IMR-90 (cell line): ENCODE results near the gene TENM3. TPM values are rescaled to one million over a fixed set of nuclear protein-coding genes. Genes with fewer than 3 reads are reported as not detected.
A peak's percentile ranks its signal among the peaks of the same experiment; 100 is the strongest.

ENCODE experiments used
- ATAC-seq: fragments of 200-7000 bp; cut with Tn5 transposase; 2 replicates; pipeline ENCODE4 v1.9.1; 2020; ENCODE audit warnings: low read depth, mild to moderate bottlenecking, moderate library complexity
- BruUV-seq: library from RNA; stranded (reverse); fragments of 400-500 nt; replicated peaks from 2 replicates; lab custom pipeline; 2021; lab: Mats Ljungman, UMichigan
- CTCF ChIA-PET: fragments of 300-600 bp; formaldehyde crosslinking; extraction: SDS; loops from one replicate; lab custom pipeline; 2021; ENCODE audit warnings: antibody characterized with exemption; lab: Yijun Ruan, JAX
- POLR2A ChIA-PET: fragments of 300-600 bp; sonication (Branson Sonifier 250); formaldehyde crosslinking; loops from one replicate; lab custom pipeline; 2022; ENCODE audit warnings: antibody characterized with exemption; ENCODE audit not compliant: unreplicated experiment; lab: Charles Lee
- DNase-seq: peaks from one replicate; pipeline ENCODE4 v3.0.0; 2013
- H2AFZ ChIP-seq: replicated peaks from 2 replicates; pipeline ENCODE3; 2013; ENCODE audit warnings: low read length, mild to moderate bottlenecking; ENCODE audit not compliant: poor library complexity
- H2AK5ac ChIP-seq: 2 replicates; pipeline ENCODE4 v1.6.1; 2013; ENCODE audit warnings: low read depth, low read length, inconsistent platforms
- H2AK9ac ChIP-seq: replicated peaks from 2 replicates; pipeline ENCODE3; 2013; ENCODE audit warnings: mild to moderate bottlenecking, low read depth, low read length, moderate library complexity; ENCODE audit not compliant: poor library complexity
- H2BK120ac ChIP-seq: 2 replicates; pipeline ENCODE4 v1.6.1; 2013; ENCODE audit warnings: low read depth, low read length, inconsistent platforms
- H2BK15ac ChIP-seq: 3 replicates; pipeline ENCODE4 v1.6.1; 2013; ENCODE audit warnings: low read depth, low read length, inconsistent platforms
- H2BK20ac ChIP-seq: 2 replicates; pipeline ENCODE4 v1.6.1; 2013; ENCODE audit warnings: low read depth, mild to moderate bottlenecking, inconsistent platforms, low read length, moderate library complexity
- H2BK5ac ChIP-seq: 2 replicates; pipeline ENCODE4 v1.6.1; 2013; ENCODE audit warnings: mild to moderate bottlenecking, low read depth, low read length, inconsistent platforms; ENCODE audit not compliant: poor library complexity, severe bottlenecking
- H3K14ac ChIP-seq: replicated peaks from 2 replicates; pipeline ENCODE4 v1.6.1; 2013; ENCODE audit warnings: low read depth, low read length, inconsistent platforms
- H3K18ac ChIP-seq: 2 replicates; pipeline ENCODE4 v1.6.1; 2013; ENCODE audit warnings: low read depth, low read length, control low read depth
- H3K23ac ChIP-seq: 2 replicates; pipeline ENCODE4 v1.6.1; 2013; ENCODE audit warnings: low read depth, low read length, inconsistent platforms
- H3K27ac ChIP-seq: 2 replicates; pipeline ENCODE4 v1.5.1; 2013; ENCODE audit warnings: mild to moderate bottlenecking, control low read depth, low read length; ENCODE audit not compliant: insufficient read depth
- H3K27me3 ChIP-seq: 2 replicates; pipeline ENCODE4 v1.6.1; 2013; ENCODE audit warnings: low read length; ENCODE audit not compliant: control insufficient read depth, insufficient read depth
- H3K36me3 ChIP-seq: 2 replicates; pipeline ENCODE4 v1.6.1; 2013; ENCODE audit warnings: low read length, mixed read lengths; ENCODE audit not compliant: control insufficient read depth, insufficient read depth
- H3K4ac ChIP-seq: 2 replicates; pipeline ENCODE4 v1.6.1; 2013; ENCODE audit warnings: low read depth, low read length, inconsistent platforms
- H3K4me1 ChIP-seq: 2 replicates; pipeline ENCODE4 v1.6.1; 2013; ENCODE audit warnings: low read length, mixed read lengths; ENCODE audit not compliant: control insufficient read depth, insufficient read depth
- H3K4me2 ChIP-seq: 2 replicates; pipeline ENCODE4 v1.6.1; 2013; ENCODE audit warnings: low read depth, mild to moderate bottlenecking, control low read depth, low read length, moderate library complexity
- H3K4me3 ChIP-seq: 2 replicates; pipeline ENCODE4 v1.5.1; 2013; ENCODE audit warnings: low read depth, mild to moderate bottlenecking, control low read depth, low read length, moderate library complexity; ENCODE audit not compliant: insufficient read depth
- H3K56ac ChIP-seq: 2 replicates; pipeline ENCODE4 v1.6.1; 2013; ENCODE audit warnings: low read length, inconsistent platforms; ENCODE audit not compliant: insufficient read depth; ENCODE audit errors: extremely low read depth
- H3K79me1 ChIP-seq, 2 experiments: 2 replicates each; pipeline ENCODE4 v1.6.1; 2013; ENCODE audit warnings: low read length in 2 of 2, inconsistent platforms in 1 of 2, low read depth in 1 of 2
- H3K9ac ChIP-seq: 2 replicates; pipeline ENCODE4 v1.6.1; 2013; ENCODE audit warnings: low read depth, low read length, control low read depth
- H3K9me1 ChIP-seq: 2 replicates; pipeline ENCODE4 v1.6.1; 2013; ENCODE audit warnings: low read length, inconsistent platforms; ENCODE audit not compliant: insufficient read depth
- H3K9me3 ChIP-seq: 2 replicates; pipeline ENCODE4 v1.6.1; 2013; ENCODE audit warnings: low read length; ENCODE audit not compliant: control insufficient read depth, insufficient read depth
- H4K20me1 ChIP-seq: 2 replicates; pipeline ENCODE4 v1.6.1; 2013; ENCODE audit warnings: low read length, inconsistent platforms; ENCODE audit not compliant: insufficient read depth
- H4K5ac ChIP-seq: 2 replicates; pipeline ENCODE4 v1.6.1; 2013; ENCODE audit warnings: mild to moderate bottlenecking, low read depth, low read length, control low read depth
- H4K8ac ChIP-seq, 2 experiments: 2 replicates each; pipeline ENCODE4 v1.6.1; 2013; ENCODE audit warnings: low read depth in 2 of 2, low read length in 2 of 2, control low read depth in 1 of 2, inconsistent platforms in 1 of 2
- H4K91ac ChIP-seq: 2 replicates; pipeline ENCODE4 v1.6.1; 2013; ENCODE audit warnings: low read depth, low read length, inconsistent platforms; ENCODE audit not compliant: insufficient read depth
- BHLHE40 ChIP-seq: fragments of 150-350 bp; IDR thresholded peaks from 2 replicates; pipeline ENCODE4 v1.6.1; 2016; ENCODE audit warnings: mild to moderate bottlenecking, low read depth, low read length
- CEBPB ChIP-seq: IDR thresholded peaks from 2 replicates; pipeline ENCODE4 v1.6.1; 2012; ENCODE audit warnings: low read depth, low read length, improper control_type of control experiment
- FOS ChIP-seq: fragments of 150-350 bp; IDR thresholded peaks from 2 replicates; pipeline ENCODE4 v1.6.1; 2016; ENCODE audit warnings: low read depth, low read length
- MAFK ChIP-seq: IDR thresholded peaks from 2 replicates; pipeline ENCODE4 v1.6.1; 2012; ENCODE audit warnings: low read depth, low read length, improper control_type of control experiment
- NFE2L2 ChIP-seq: fragments of 150-350 bp; IDR thresholded peaks from 2 replicates; pipeline ENCODE4 v1.6.1; 2016; ENCODE audit warnings: low read depth, mild to moderate bottlenecking, low read length
- RFX5 ChIP-seq: IDR thresholded peaks from 2 replicates; pipeline ENCODE4 v1.8.0; 2012; ENCODE audit warnings: low read depth, mild to moderate bottlenecking, low read length, moderate library complexity
- WGBS, 2 experiments: methylation state at CpG; one replicate each; pipeline versions ENCODE4 v1.1.5 to v1.1.7; 2013; ENCODE audit warnings: missing lambda C conversion rate in 2 of 2; ENCODE audit not compliant: insufficient read length in 1 of 2; ENCODE audit errors: extremely low coverage in 2 of 2; 5-methylcytosine and 5-hydroxymethylcytosine counted together
- dilution Hi-C: fragments of 300-500 bp; cut with HindIII; formaldehyde crosslinking; loops from one replicate; pipeline ENCODE4 v1.14.3; 2018; ENCODE audit warnings: low sequenced_read_pairs; ENCODE audit not compliant: unreplicated experiment
- in situ Hi-C: fragments of 300-500 bp; cut with MboI; formaldehyde crosslinking; loops from 3 replicates; pipeline ENCODE4 v1.14.3; 2019; ENCODE audit warnings: low sequenced_read_pairs, inconsistent platforms, mixed read lengths
- intact Hi-C: fragments of 100-400 bp; cut with micrococcal nuclease; formaldehyde crosslinking; loops from 2 replicates; pipeline ENCODE4 v1.10.0; 2022
- polyA plus RNA-seq, 3 experiments: library from polyadenylated mRNA; depleted of rRNA; stranded (reverse); fragments of >200 nt; gene quantifications; 2 replicates each; pipeline ENCODE4 v1.2.3, GENCODE V29; 2012; ENCODE audit warnings: low replicate concordance in 1 of 3
- total RNA-seq: library from RNA; depleted of rRNA; stranded (reverse); fragments of >200 nt; gene quantifications from 2 replicates; pipeline ENCODE4 v1.2.3, GENCODE V29; 2012
- TF ChIP-seq, protein P1 (sequence below): fragments of 150-350 bp; IDR thresholded peaks from 2 replicates; pipeline ENCODE4 v1.6.1; 2016; ENCODE audit warnings: low read depth, mild to moderate bottlenecking, low read length, moderate library complexity, borderline replicate concordance
- TF ChIP-seq, protein P2 (sequence below): fragments of 150-350 bp; IDR thresholded peaks from 2 replicates; pipeline ENCODE4 v1.6.1; 2017; ENCODE audit warnings: mild to moderate bottlenecking, antibody characterized with exemption, low read length, low read depth

The TENM3 gene
- total and polyA plus RNA-seq, 2 of the 4 experiments (the other 2 are of a cell fraction), result 29.9 to 173 TPM

DNA sequence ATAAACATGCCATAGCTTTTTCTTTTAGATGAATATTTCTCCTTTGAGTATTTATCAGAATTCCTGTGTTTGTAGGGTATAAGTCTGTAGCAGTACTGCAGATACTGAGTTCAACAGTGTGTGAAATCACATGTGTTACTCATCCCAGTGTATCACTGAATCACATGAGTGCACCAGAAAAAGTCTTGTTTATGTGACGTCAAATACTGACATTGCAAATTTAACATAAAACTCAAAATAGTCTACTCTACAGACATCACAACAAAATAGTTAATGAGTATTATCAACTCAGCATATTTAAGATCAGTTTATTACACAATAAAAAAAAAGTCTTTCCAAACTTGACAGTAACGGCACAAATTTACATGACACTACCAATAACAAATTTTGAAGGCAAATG is 452.6 kb downstream of the TENM3 start:
- Histone ChIP-seq H3K9me3 (no peaks in the 10 kb centered on the region), H4K5ac (no peak overlapping the region), H2AFZ (no peak overlapping the region), H2BK15ac (no peak overlapping the region), H3K4ac (no peak overlapping the region), H4K8ac (no peak overlapping the region), H3K79me1 (no peaks in the 10 kb centered on the region), H3K23ac (no peak overlapping the region), H3K18ac (no peak overlapping the region), H3K27ac (no peak overlapping the region), H2AK5ac (no peak overlapping the region), H3K14ac (no peak overlapping the region), H3K4me2 (no peak overlapping the region), H3K56ac (no peak overlapping the region), H3K4me1 (no peaks in the 10 kb centered on the region), H3K27me3 (no peaks in the 10 kb centered on the region), H3K9me1 (no peaks in the 10 kb centered on the region), H2BK5ac (no peak overlapping the region), H2BK120ac (no peak overlapping the region), H3K4me3 (no peak overlapping the region), H3K36me3 (no peaks in the 10 kb centered on the region), H2BK20ac (no peak overlapping the region), H4K20me1 (no peaks in the 10 kb centered on the region), H4K91ac (no peak overlapping the region), H2AK9ac (no peak overlapping the region), H3K9ac (no peak overlapping the region)
- BruUV-seq, result no TSS peak
- CTCF ChIA-PET, result no interaction called here
- ATAC-seq (peak; percentile 70), DNase-seq (peak; percentile 87)
- in situ Hi-C loops, result no loop called here
- POLR2A ChIA-PET, result no interaction called here
- TF ChIP-seq RFX5 (no peak), MAFK (peak; percentile 83), FOS (0 out of 2 replicates have a peak, but pooled peaks have one; percentile 20), NFE2L2 (peak; percentile 71; the same call in 1 of the 2 replicates), CEBPB (0 out of 2 replicates have a peak, but pooled peaks have one; percentile 20), BHLHE40 (0 out of 2 replicates have a peak, but pooled peaks have one; percentile 42)
- TF ChIP-seq, protein P1, sequence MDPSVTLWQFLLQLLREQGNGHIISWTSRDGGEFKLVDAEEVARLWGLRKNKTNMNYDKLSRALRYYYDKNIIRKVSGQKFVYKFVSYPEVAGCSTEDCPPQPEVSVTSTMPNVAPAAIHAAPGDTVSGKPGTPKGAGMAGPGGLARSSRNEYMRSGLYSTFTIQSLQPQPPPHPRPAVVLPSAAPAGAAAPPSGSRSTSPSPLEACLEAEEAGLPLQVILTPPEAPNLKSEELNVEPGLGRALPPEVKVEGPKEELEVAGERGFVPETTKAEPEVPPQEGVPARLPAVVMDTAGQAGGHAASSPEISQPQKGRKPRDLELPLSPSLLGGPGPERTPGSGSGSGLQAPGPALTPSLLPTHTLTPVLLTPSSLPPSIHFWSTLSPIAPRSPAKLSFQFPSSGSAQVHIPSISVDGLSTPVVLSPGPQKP, result no peak
- TF ChIP-seq, protein P2, sequence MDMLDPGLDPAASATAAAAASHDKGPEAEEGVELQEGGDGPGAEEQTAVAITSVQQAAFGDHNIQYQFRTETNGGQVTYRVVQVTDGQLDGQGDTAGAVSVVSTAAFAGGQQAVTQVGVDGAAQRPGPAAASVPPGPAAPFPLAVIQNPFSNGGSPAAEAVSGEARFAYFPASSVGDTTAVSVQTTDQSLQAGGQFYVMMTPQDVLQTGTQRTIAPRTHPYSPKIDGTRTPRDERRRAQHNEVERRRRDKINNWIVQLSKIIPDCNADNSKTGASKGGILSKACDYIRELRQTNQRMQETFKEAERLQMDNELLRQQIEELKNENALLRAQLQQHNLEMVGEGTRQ, result peak; percentile 27; the same call in 1 of the 2 replicates
- dilution Hi-C loops, result no loop called here
- intact Hi-C loops, result no loop called here
- WGBS, 2 experiments, result no CpG with 5 or more reads among the region's 2 CpGs
